Testis (tissue), 3 donors: Measurements from ENCODE around the gene SFT2D2. TPM values are rescaled to one million over a fixed set of nuclear protein-coding genes. Genes with fewer than 3 reads are reported as not detected.

Source experiments
- DNase-seq: peaks from one replicate; pipeline ENCODE4 v3.0.0-alpha.2; 2019
- H3K27ac ChIP-seq, 2 donors: fragments of 200-600 bp; sonication (generic); one replicate each; pipeline ENCODE4 v1.5.1; 2019
- H3K27me3 ChIP-seq: fragments of 200-600 bp; sonication (generic); one replicate; pipeline ENCODE4 v1.5.1; 2019
- H3K36me3 ChIP-seq: fragments of 200-600 bp; sonication (generic); one replicate; pipeline ENCODE4 v1.5.1; 2017; ENCODE audit warnings: low read depth; ENCODE audit errors: missing control alignments
- H3K4me1 ChIP-seq: fragments of 200-600 bp; sonication (generic); one replicate; pipeline ENCODE4 v1.5.1; 2019
- H3K4me3 ChIP-seq, 2 donors: fragments of 200-600 bp; sonication (generic); one replicate each; pipeline ENCODE4 v1.5.1; 2017 to 2019
- H3K9me3 ChIP-seq: fragments of 200-600 bp; sonication (generic); one replicate; pipeline ENCODE4 v1.5.1; 2017
- POLR2A ChIP-seq: fragments of 450-650 bp; IDR thresholded peaks from one replicate; pipeline ENCODE4 v1.6.1; 2017; ENCODE audit warnings: antibody characterized with exemption, mild to moderate bottlenecking, moderate library complexity
- WGBS, 2 donors: methylation state at CpG; one replicate each; pipeline ENCODE4 v1.1.5; 2018; 5-methylcytosine and 5-hydroxymethylcytosine counted together
- intact Hi-C: fragments of 100-400 bp; cut with DNase I; formaldehyde crosslinking; loops from one replicate; pipeline ENCODE4 v1.15.1; 2023; ENCODE audit warnings: low total_unique reads
- polyA plus RNA-seq: library from polyadenylated mRNA; stranded (reverse); fragments of 350-450 nt; fragmentation: Illumina TruSeq; extraction: RNeasy Lipid Tissue Mini Kit (QIAGEN cat#74804); gene quantifications from one replicate; pipeline ENCODE4 v1.2.3, GENCODE V29; 2014; ENCODE audit warnings: low read depth, low replicate concordance; ENCODE audit not compliant: insufficient read depth
- total RNA-seq, 2 donors: library from RNA; depleted of rRNA; stranded (reverse); fragments of >200 nt; gene quantifications; one replicate each; pipeline ENCODE4 v1.2.3, GENCODE V29; 2016
- TF ChIP-seq, protein P1 (sequence below), 3 experiments: fragments of 450-650 bp in 2 of 3; fragments of 200-600 bp in 1 of 3; sonication (generic) in 1 of 3; IDR thresholded peaks; one replicate each; pipeline ENCODE4 v1.5.1; 2016 to 2019; ENCODE audit warnings: antibody characterized with exemption in 3 of 3, mild to moderate bottlenecking in 2 of 3, moderate library complexity in 1 of 3

SFT2D2 gene
- total and polyA plus RNA-seq, 3 donors from 2014 or later: 34.5 to 62.2 (median 59.4) TPM

DNA sequence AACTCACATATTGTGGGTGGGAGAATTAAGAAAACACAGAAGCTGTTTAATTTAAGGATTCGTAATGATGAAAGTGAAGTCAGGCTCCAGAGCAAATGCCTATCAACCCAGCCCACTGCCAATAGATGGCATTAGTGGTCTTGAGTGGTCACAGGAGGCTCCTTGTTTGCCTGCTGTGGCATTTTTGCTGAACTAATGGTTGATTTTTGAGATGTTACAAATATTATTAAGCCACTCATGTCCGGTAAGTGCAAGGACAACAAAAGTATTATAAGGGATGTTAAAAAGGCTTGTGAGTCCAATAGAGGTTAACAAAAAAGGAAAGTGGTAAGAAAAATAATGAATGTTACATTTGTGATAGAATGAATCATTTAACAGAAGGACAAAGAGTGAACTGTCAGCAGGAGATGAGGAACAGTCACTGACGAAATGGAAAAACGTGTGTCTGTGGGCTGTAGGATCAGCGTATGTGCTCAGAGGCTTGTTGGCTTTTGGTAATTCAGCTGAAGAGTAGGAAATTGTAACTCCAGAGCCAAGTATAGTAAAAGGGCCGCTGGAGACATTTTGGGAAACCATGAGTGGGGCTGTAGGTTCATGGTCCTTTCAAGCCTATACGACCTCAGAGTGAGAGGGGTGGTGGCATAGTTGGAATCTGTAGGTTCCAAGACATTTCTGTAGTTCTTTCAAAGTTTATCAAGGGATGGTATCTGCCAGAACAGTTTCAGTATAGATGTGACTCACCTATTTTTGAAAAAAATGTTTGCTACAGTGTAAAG is 11.2 kb downstream of the SFT2D2 start:
- no peak for TF ChIP-seq POLR2A
- TF ChIP-seq, protein P1, sequence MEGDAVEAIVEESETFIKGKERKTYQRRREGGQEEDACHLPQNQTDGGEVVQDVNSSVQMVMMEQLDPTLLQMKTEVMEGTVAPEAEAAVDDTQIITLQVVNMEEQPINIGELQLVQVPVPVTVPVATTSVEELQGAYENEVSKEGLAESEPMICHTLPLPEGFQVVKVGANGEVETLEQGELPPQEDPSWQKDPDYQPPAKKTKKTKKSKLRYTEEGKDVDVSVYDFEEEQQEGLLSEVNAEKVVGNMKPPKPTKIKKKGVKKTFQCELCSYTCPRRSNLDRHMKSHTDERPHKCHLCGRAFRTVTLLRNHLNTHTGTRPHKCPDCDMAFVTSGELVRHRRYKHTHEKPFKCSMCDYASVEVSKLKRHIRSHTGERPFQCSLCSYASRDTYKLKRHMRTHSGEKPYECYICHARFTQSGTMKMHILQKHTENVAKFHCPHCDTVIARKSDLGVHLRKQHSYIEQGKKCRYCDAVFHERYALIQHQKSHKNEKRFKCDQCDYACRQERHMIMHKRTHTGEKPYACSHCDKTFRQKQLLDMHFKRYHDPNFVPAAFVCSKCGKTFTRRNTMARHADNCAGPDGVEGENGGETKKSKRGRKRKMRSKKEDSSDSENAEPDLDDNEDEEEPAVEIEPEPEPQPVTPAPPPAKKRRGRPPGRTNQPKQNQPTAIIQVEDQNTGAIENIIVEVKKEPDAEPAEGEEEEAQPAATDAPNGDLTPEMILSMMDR (IDR thresholded peaks at IDR 0.05): no peak
- Histone ChIP-seq H3K4me3 (no peak overlapping the region), H3K9me3 (no peaks in the 10 kb centered on the region), H3K4me1 (peaks cover 16% of the 10 kb centered on the region), H3K27me3 (no peaks in the 10 kb centered on the region), H3K27ac (peak overlapping the region; percentile 52 to 72), H3K36me3 (no peaks in the 10 kb centered on the region)
- intact Hi-C loops: no loop called here
- 69 to 75% methylated on average over 7 of the region's 7 CpGs for WGBS, 2 donors
- peak; percentile 44 for DNase-seq

DNA sequence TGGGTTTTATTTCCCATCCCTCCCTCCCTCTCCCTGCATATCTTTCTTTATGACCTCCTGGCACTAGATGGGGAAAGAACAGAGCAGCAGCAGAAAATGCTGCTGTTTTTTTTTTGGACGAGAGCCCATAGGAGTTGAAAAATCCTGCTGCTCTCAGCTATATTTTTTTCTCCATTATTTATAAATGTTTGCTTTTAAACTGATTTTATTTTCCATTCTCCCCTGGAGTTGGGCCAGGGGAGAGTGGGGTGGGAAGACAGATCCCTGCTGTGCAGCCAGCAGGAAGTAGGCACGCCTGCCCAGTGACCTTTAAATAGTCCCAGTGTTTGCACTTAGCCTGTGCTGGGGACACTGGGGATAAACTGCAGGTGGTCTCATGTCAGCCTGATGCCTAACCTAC is 17.4 kb downstream of the SFT2D2 start:
- intact Hi-C loops: no loop called here
- no peaks in the 10 kb centered on the region for H3K27me3 ChIP-seq
- 30 to 33% methylated on average over 2 of the region's 2 CpGs for WGBS, 2 donors

GRCh38 chr1:168243636-168244212 is 17.9 kb downstream of the SFT2D2 start:
- Histone ChIP-seq H3K36me3 (no peaks in the 10 kb centered on the region), H3K27ac (peak overlapping the region; percentile 40 to 55), H3K4me1 (peaks cover 17% of the 10 kb centered on the region), H3K27me3 (no peaks in the 10 kb centered on the region), H3K4me3 (no peak overlapping the region), H3K9me3 (no peaks in the 10 kb centered on the region)
- 21 to 40% methylated on average over 3 of the region's 3 CpGs for WGBS, 2 donors
- DNase-seq: no peak
- no peak for TF ChIP-seq POLR2A
- intact Hi-C loops: no loop called here

More for the DNA sequence above, 17.4 kb downstream of the SFT2D2 start:
- Histone ChIP-seq H3K4me1 (peaks cover 17% of the 10 kb centered on the region), H3K36me3 (no peaks in the 10 kb centered on the region), H3K27ac (peak overlapping the region; percentile 40 to 55), H3K4me3 (no peak overlapping the region), H3K9me3 (no peaks in the 10 kb centered on the region)
- no peak for TF ChIP-seq POLR2A
- TF ChIP-seq, protein P1 (IDR thresholded peaks at IDR 0.05): no peak
- no peak for DNase-seq

- Histone ChIP-seq H3K36me3 (no peaks in the 10 kb centered on the region), H3K9me3 (no peaks in the 10 kb centered on the region), H3K27me3 (no peaks in the 10 kb centered on the region), H3K4me1 (peaks cover 17% of the 10 kb centered on the region), H3K27ac (peak overlapping the region in 1 of 2 donors; percentile 55), H3K4me3 (no peak overlapping the region)
- WGBS, 2 donors: 89 to 93% methylated on average over 3 of the region's 3 CpGs
- DNase-seq: no peak
- intact Hi-C loops: no loop called here
- TF ChIP-seq, protein P1 (IDR thresholded peaks at IDR 0.05): no peak
- TF ChIP-seq POLR2A: no peak
These were observed 19.2 kb downstream of the SFT2D2 start for GRCh38 chr1:168245042-168245441.

GRCh38 chr1:168246506-168246905 is 20.7 kb downstream of the SFT2D2 start:
- intact Hi-C loops: no loop called here
- Histone ChIP-seq H3K4me3 (no peak overlapping the region), H3K4me1 (peaks cover 17% of the 10 kb centered on the region), H3K27ac (peak overlapping the region in 1 of 2 donors; percentile 11), H3K9me3 (no peaks in the 10 kb centered on the region), H3K27me3 (no peaks in the 10 kb centered on the region), H3K36me3 (no peaks in the 10 kb centered on the region)
- 52 to 64% methylated on average over 5 of the region's 5 CpGs for whole genome bisulfite sequencing, 2 donors
- DNase-seq: no peak
- TF ChIP-seq, protein P1 (IDR thresholded peaks at IDR 0.05): no peak
- no peak for TF ChIP-seq POLR2A
